Stimulated activated CD8-positive, alpha-beta memory T cell treated with anti-CD3 and anti-CD28 coated beads, Interleukin-4, amount 100 ng/mL, for 1 hour (primary cell): ENCODE data around the gene CHIC2.

ENCODE experiments used
- DNase-seq, 2 donors: peaks; one replicate each; pipeline ENCODE4 v3.0.0-alpha.2; 2020; ENCODE audit warnings: low read depth in 2 of 2, low spot score in 1 of 2

The CHIC2 gene

DNA sequence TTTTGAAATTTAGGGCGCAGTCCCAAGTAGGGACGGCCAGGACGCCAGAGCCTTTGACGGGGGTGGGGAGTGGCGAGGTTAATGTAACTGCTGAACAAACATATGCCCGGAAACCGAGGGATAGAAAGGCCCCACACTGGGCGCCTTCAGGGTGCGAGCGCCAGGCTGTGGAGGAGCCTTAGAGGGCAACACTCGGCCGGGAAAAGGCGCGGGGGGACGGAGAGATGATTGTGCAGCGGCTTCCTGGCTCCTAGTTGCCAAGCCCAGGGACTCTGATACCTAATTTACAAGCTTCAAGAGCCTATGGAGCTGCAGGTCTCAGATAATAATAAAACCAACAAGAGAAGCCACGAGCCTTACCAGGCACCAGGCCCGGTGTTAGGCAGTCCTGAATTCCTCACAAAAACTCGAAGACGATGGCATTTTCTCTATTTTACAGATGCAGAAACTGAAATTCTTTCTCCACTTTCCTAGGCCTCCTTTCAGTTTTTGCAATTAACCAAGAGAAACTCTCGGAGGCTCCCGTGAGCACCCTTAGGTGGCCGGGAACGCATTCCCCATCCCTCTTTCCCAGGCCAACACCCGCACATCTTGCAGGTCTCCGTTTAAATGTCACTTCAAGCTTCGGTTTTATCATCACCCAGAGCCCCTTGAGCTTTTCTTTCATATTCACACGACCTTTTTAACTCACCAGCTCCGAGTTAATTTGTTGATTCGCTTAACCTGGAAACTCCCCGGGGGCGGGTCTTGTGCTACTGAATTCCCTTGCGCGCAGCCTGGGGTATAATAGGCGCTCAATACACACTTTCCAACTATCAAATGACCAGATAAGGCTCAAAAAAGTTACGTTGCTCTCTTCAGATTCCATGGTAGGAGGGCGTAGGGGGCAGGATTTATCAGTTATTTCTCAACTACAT is 29.2 kb upstream of the CHIC2 start:
- no peak for DNase-seq

DNA sequence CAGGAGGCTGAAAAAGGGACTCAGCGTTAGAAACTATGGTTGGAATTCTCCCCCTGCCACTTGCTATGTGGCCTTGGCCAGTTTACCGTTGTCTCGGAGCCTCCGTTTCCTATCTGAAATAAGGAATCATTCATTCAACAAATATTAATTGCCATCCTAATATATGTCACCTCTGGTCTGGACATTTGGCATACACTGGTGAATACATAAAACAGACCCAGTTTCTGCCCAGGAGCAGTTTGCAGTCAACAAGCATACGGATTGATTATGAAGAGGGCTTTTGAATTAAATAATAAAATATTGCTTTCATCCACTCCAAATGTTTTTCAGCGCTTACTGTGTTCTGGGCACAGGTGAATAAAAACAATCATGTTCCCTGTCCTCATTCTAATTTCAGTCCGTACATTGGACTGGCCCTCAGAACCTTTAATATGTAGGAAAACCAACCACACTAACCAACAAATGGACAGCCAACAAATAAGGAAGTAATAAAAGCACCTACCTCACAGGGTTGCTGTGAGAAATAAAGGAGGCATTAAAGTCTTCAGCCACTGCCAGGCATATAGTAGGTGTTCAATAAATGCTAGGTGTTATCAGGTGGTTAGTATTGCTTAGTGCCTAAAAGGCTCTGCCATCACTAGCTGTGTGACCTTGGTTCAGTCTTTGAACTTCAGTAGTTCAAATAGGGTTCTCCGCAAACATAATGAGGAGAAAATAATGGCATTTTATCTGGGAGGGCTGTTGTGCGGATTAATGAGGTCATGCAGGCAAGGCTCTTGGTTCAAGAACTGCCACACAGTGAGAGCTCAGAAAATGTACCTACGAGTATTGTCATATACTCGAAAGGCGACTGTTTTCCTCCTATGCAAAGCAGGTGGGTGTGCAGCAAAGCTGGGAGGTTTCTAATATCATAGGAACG is 28.3 kb upstream of the CHIC2 start:
- DNase-seq, result no peak

DNA sequence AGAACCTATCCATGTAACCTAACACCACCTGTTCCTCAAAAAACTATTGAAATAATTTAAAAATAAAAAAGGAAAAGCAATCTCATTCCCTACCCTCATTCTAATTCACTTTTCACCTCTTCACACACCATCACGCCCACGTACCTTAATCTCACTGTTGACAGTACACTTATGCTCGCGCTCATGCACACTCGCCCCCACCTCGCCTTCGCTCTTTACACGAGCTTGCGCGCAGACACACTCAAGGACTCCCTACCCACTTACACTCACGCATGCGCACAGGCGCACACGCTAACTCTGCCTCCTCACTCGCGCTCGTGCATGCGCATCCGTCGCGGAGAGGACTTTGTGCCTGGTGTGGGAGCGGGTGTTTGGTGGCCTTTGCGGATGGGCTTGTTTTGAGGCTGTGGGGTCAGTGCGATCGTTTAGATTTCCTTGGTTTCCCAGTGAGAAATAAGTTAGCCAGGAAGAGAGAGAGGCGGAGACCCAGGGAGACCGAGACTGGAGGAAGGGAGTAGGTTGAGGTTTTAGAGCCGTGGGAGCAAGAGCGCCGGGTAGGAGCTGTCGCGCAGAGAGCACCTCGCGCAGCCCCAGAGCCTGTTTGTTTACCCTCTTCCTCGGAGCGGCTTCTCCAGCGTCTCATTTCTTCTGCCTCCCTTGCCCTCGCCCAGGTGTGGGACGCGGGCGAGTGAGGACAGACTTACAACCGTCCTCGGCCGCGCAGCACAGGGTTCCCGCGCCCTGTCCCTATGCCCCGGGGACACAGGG is 27.4 kb upstream of the CHIC2 start:
- peak; percentile 44 to 67 for DNase-seq

DNA sequence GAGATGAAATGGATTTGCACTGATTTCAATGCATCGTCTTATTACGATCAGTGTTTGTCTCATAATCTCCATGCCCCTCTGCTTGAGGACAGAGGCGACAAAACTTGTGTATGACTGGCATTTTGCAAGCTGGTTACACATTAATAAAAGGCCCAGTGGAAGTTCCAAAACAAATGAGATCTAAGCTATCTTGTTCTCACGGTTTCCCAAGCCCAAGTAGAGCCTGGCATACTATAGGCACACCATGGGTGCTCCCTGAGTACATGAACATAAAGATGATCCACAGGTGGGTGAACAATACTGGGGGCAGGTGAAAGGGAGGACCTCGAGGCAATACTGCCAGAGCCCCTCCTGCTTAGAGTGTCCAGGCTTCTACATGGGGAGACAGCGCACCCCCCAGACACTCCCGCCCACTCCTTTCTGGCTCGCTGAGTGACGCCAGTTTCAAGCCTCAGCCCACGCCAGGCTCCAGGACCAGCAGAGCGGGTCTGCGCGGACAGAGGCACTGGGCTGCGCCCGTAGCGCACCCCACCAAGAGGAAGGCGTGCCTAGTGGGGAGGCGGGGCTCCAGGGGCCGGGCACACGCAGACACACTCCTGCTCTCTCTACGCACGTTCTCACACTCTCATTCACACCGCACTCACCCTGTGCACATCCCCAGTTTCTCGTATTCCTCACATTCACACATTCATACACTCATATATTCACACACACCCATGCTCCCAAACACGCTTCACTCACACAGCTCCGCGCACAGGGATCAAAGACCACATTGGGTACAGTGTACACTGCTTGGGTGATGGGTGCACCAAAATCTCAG is 26.6 kb upstream of the CHIC2 start:
- no peak for DNase-seq

DNA sequence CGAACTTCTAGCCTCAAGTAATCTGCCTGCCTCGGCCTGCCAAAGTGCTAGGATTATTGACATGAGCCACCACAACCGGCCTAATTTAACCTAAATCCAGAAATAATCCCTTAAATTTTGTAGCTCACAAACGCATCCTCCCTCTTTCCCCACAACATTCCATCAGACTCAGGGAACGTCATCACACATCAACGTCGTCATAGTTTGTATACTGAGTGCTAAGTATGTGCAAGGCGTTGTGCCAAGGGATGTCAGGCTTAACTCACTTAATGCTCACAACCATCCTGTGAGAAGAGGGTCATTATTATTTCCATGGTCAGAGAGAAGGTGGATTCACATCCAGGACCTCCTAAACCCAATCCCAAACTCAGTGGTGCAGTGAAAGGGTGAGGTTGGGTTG is 26.0 kb upstream of the CHIC2 start:
- no peak for DNase-seq

DNA sequence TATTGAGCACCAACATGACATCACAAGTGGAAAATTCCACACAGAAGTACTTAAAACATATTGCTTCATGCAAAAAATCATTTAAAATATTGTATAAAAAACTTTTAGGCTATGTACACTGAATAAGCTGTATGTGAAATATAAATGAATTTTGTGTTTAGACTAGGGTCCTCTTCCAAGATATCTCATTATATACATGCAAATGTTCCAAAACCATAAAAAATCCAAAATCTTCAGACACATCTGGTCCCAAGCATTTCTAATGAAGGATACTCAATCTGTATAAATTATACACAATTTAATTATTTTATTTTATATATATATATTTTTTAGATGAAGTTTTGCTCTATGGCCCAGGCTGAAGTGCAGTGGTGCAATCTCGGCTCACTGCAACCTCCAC is 25.5 kb upstream of the CHIC2 start:
- DNase-seq, result no peak

DNA sequence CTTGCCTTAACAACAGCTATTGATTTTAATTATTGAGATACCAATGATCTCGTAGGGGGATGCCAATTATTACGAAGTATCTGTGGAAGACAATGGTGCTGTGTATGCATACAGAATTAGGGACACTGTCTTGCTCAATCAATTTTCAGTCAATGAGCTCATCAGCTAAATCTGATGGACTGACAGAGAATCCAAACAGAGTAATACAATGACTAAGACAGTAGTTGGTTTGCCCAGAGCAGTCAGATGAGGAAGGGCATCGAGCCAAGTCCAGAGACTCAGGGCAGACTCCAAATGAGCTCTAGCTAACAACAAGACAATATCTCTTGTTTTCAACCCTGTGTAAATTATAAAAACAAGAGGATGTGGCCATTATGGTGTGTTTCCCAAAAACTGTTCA is 20.9 kb upstream of the CHIC2 start:
- no peak for DNase-seq

DNA sequence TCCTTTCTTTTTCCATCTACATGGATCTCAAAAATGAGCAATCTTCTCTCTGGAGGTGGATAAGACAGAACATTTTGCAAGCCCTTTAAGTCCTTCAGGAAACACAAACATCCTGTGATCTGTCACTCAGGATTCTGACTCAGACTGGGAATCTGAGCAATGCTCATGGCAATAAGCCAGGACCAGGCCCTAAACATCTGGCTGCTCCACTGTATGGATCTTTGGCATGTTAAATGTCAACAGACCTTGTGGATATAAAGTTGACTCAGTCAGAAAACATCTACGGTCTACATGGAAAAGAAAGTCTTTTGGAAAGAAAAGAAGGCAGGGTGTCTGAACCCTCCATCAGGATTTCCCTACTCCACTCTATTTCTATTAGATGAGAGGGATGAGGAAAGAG is 17.8 kb upstream of the CHIC2 start:
- no peak for DNase-seq

DNA sequence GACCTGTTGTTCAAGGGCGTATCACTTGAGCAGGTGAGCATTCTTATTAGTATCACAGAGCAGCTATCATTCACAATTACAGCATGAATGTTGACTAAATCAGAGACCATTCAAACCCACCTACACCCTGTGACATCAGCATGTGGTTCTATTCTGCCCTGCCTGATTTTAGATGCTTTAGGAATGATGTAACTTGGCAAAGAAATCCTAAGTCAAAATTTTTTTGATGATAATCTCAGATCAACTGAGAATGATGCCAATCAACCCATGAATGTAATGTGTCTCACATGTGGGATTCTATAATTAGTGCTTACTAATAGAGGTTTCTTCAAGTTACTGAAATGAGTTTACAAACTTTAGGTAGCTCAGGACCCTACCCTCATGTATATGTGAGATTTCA is 13.4 kb upstream of the CHIC2 start:
- no peak for DNase-seq

DNA sequence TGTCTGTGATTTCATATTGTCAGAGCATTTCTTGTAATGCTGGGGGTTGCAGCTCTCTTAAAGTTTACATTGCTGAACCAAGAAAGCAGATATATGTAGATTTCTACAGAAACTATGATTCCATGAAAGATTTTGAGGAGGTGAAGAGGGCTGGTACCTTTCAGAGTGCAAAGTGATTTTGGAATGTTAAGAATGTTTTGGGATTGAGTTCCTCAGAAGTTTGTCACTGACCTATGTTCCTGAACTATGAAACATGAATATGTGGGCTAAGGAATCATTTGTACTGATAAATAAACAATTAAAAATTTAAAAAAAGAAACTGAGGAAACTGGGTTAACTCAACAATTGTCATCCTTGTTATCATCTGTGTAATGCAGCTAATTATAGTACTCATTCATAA is 12.3 kb upstream of the CHIC2 start:
- no peak for DNase-seq

DNA sequence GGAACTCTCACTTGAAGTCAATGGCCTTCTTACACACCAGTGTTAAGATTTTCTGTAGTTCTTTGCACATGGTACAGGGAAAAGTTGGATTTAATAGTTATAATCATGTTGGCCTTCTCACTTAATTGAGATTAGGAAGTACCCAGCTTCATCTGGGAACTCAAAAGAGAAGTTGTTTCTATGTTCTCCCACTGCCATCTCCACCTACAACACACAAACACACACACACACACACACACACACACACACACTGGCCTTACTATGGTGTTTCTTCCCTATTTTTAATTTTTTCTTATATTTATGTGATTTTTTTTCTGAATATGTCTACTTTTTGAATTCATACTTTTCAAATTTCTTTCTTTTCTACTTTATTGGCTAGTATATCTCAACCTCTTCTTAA is 10.0 kb upstream of the CHIC2 start:
- no peak for DNase-seq

DNA sequence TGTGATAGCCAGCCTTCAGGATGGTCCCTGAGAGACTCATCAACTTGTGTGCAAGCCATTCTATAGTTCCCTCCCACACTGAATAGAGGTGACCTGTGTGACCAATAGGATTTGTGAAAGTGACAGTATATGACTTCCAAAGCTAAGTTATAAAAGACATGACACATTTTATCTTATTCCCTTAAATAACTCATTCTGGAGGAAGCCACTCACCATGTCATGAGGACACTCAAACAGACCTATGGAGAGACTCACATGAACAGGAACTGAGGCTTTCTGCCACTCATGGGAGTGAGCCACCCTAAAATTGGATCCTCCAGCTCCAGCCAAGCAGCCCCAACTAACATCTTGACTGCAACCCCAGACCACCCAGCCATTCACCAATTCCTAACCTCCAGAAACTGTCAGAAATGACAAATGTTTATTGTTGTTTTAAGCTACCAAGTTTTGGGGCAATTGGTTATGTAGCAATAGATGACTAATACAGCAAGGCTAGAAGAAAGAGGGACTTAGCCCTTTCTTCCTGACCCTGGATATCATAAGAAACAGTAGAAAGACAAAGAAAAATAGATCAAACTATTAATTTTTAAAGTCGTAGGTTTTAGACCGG is 9.0 kb upstream of the CHIC2 start:
- DNase-seq, result no peak

DNA sequence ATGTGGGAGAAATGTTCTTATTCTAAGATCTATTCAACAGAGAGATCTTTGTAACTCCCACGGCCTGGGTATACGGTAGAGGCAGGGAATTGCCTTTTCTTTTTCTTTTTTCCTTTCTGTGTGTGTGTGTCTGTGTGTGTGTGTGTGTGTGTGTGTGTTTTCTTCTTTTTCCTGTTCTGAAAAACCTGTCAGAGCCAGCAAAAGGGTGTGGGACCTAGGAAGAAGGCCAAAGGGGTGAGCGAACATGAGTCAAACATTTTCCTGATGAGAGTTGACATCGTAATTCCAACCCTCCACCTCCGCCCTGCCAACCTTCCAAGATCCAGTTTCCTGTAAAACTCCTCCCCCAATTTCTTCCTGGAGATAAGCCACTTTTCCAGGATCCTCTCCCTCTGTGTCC is 2.8 kb upstream of the CHIC2 start:
- no peak for DNase-seq

DNA sequence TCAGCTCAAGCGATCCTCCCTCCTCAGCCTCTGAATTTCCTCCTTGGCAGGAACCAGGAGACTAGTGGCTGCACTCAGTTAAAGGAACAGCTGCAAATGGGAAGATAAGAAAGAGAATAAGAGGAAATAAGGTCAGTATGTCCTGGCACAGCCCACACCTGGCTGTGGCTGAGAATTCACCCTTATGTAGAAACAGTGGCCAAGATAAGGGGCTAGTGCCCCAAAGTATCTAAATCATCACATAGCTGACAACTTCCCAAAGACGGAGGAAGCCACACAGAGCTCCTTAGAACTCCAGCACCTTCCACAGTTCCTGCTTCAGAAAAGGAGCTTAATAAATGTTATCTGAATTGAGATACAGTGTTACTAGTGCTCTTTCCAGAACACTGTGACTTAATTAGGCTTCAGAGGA is 2.3 kb upstream of the CHIC2 start:
- no peak for DNase-seq

DNA sequence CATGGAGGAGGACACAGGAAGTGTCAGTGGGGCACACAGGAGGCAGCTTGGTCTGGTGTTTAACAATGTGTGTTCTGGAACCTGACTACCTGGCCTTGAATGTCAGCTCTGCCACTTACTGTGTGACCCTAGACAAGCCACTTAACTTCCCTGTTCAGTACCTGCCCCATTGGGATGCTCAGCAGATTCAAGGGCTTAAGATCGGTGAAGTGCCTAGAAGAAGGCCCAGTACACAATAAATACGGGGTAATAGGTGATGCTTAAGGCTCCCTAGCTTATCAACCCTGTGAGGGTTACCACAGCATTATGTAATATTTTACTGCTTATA is 1.6 kb upstream of the CHIC2 start:
- no peak for DNase-seq

DNA sequence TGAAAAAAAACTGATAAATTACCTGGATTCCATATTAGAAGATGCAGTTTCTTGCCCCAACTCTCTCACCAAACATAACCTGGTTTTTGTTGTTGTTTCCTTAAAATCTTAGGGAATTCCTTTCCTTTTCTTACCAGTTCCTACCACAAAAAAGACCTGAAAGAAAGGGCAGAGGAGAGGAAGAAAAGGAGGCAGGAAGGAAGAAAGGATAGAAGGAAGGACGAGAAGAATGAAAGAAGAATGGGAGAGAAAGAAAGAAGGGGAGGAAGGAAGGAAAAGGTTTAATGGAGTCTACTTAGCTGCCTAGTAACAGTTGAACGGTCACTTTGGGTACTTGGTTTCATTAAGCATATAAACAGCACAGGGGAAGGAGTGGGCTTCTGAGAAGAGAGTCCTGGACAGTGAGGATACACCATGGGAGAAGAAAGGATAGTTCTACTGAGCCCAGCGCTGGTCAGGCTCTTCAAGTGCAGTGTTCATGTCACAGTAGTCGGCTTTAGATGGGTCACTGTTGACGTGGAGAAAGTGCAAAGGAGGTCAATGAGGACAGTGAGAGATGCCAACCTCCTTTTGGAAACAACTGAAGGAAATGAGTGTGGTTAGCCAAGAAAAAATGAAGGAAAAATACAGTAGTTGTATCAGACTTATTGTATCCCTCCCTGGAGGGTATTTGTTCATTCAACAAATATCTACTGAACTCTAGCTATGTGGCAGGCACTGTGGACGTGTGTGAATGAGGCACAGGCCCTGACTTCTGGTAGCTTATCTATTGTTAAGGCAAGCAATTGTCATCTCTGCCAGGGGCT is 1.1 kb upstream of the CHIC2 start:
- DNase-seq, result no peak

DNA sequence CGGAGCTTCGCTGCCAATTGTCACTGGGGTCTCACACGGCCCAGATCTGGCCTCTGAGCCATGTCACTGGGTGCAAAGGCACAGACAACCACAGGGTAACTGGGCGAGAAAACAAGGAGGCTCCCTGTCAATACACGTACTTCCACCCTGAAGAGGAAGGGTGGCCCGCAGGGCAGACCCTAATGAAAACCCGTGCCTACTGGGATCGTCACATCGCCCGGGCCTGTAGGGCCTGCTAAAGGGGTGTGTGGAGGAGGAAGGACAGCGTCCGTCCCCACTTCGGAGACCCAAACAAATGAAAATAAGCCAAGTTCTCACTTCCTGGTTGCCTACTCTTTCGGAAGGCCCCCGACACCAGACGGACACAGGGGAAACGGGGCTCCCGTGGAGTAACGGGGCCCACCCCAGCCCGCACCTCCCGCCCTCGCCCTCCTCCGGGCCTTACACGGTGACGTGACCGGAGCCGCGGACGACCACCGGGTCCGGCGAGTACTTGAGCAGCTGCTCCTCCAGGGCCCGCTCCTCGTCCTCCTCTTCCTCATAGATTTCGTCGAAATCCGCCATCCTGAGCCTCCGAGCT is 578 bp downstream of the CHIC2 start:
- DNase-seq, result no peak

DNA sequence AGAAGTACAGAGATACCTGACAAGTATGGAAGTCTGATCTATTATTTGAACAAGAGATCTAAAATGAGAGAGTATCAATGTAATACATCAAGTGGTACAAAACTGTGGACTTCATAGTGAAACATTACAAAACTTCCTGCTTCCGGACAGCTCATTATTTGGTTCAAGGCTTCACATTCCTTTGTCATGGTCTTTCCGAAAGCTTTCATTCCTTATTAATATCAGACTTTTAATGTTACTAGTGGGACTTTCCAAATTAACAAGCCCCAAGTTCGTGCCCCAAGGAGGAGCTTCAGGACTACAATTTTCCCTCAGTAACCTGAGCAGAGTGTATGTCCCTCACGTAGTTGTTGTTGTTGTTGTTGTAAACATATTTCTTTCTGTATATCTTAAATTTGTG is 1.2 kb downstream of the CHIC2 start:
- no peak for DNase-seq

DNA sequence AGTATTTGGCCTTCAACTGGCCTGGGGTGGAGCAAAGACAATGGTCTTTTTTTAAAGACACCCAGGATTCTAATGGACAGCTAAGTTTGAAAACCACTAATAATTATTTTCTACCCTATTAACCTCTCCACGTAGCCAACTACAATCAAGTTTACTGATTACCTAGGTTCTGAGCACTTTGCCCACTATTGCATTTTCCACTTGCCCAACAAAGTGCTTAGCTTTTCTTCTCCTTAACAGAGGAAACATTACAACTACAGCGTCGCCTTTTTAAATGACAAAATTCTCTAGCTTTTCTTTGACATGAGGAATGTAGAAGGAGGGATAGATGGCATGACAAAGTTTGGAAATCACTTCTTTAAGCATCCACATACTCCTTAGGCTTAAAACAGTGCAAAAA is 2.0 kb downstream of the CHIC2 start:
- DNase-seq, result no peak
